GM18909 (cell line): ENCODE results near the gene ATP2A1.

Experiments used
- ATAC-seq: cut with Tn5 transposase; IDR thresholded peaks from one replicate; pipeline ENCODE4 v1.9.1; 2021; ENCODE audit warnings: mild to moderate bottlenecking; ENCODE audit not compliant: unreplicated experiment, poor library complexity

ATP2A1 gene

DNA sequence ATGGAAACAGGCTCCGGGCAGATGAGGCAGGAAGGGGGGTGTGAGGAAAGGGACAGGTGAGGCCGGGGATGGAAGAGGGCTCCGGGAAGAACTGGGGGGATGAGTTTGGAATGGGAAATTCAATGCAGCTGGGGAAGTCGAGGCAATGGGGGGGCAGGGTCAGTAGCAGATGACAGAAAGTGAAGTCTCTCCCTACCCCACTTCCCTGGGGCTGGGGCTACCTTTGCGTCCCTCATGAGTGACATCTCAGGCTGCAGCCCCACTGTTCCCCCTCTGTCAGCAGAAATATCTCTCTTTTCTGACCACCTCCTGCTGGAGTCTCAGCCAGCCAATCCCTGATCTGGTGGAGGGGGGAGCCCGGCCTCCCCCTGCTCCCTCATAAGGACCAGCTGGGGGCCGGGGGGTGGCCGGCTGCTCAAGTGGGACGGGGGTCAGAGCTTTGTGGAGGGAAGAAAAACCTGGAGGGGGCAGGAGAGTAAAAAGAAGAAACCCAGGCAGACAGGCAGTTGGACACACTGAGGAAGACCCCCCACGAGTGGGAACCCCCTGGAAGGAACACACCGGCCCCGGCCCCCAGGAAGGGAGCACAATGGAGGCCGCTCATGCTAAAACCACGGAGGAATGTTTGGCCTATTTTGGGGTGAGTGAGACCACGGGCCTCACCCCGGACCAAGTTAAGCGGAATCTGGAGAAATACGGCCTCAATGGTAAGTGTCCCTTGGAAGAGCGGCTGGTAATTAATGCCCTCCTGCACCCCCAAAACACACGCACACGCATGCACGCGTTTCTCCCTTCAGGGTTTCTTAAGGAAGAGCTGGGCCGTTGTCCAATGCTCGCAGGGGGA lies at the start of gene ATP2A1:
ATP2A1 (plus strand) TSS at position 406 of the 844 bp plus-strand sequence; CDS start at position 590, 184 bp downstream.
- ATAC-seq, result no peak

GRCh38 chr16:28829747-28830146 lies 48.5 kb upstream of the ATP2A1 start:
- ATAC-seq, result no peak

- ATAC-seq, result no peak
Measured at GRCh38 chr16:28830531-28830930, 47.8 kb upstream of the ATP2A1 start.

GRCh38 chr16:28834349-28834748 lies 43.9 kb upstream of the ATP2A1 start:
- no peak for ATAC-seq

GRCh38 chr16:28834873-28835863 lies 43.1 kb upstream of the ATP2A1 start:
- ATAC-seq, result no peak

GRCh38 chr16:28835864-28836760 lies 42.2 kb upstream of the ATP2A1 start:
- no peak for ATAC-seq

DNA sequence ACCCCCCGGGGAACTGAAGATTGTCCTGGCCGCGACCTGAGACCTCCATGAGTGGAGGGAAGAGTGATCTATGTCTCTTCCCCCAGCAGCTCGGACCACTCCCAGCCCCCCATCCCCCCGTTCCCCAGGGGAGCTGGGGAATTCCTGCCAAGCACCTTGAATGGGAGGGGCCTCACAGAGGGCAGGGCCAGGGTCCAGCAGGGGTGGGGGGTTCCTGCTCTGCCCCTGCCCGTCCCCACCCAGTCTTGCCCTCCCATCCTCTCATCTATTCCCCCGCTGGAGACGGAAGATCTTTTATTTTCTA lies 41.6 kb upstream of the ATP2A1 start:
- no peak for ATAC-seq

GRCh38 chr16:28837672-28838557 lies 40.4 kb upstream of the ATP2A1 start:
- no peak for ATAC-seq

DNA sequence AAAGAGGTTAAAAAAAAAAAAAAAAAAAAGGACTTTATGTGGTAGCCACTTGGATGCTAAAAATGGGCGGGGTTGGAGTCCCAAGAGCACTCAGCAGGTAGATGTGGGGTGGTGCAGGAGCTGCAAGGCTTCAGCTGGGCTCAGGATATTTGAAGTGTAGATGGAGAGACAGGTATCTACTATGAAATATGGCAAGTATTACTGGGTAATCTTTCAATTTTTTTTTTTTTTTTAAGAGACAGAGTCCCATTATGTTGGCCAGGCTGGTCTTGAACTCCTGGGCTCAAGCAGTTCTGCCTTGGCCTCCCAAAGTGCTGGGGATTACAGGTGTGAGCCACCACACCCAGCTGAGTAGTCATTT lies 39.8 kb upstream of the ATP2A1 start:
- ATAC-seq, result no peak

GRCh38 chr16:28839004-28839639 lies 39.2 kb upstream of the ATP2A1 start:
- ATAC-seq, result no peak

DNA sequence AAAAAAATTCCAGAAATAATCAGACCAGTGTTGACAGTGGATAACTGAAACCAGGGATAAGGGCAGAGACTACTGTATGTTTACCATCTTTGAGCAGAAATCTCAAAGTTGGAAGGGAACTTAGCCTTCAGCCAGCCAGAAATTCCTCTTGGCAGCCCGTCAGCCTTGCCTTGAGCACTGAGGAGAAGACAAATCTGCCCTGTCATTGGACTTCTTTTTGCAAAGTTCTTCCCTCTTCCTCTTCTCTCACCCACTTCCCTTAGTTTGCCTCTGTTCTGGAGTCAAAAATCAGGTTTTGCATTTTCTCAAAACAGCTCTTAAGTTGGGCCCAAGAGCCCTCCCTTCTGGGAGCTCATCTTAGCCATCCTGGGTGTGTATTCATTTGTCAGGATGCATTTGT lies 38.4 kb upstream of the ATP2A1 start:
- no peak for ATAC-seq

- no peak for ATAC-seq
Measured at GRCh38 chr16:28842696-28843095, 35.6 kb upstream of the ATP2A1 start.

- ATAC-seq, result no peak
Measured at GRCh38 chr16:28843766-28844165, 34.5 kb upstream of the ATP2A1 start.

GRCh38 chr16:28844226-28844885 lies 33.9 kb upstream of the ATP2A1 start:
- ATAC-seq, result no peak

GRCh38 chr16:28845293-28845692 lies 33.0 kb upstream of the ATP2A1 start:
- ATAC-seq, result no peak

- no peak for ATAC-seq
Measured at GRCh38 chr16:28845761-28846079, 32.6 kb upstream of the ATP2A1 start.

- ATAC-seq, result peak; percentile 89
Measured at GRCh38 chr16:28846080-28846932, 32.0 kb upstream of the ATP2A1 start, which contains the start of gene TUFM. TSS of gene TUFM (minus strand) at chr16:28846348. CDS start at chr16:28846269, 79 bp downstream.

GRCh38 chr16:28846933-28847273 lies 31.4 kb upstream of the ATP2A1 start:
- ATAC-seq, result peak; percentile 15
